Measurements from ENCODE around the gene PLCB4.

The PLCB4 gene

DNA sequence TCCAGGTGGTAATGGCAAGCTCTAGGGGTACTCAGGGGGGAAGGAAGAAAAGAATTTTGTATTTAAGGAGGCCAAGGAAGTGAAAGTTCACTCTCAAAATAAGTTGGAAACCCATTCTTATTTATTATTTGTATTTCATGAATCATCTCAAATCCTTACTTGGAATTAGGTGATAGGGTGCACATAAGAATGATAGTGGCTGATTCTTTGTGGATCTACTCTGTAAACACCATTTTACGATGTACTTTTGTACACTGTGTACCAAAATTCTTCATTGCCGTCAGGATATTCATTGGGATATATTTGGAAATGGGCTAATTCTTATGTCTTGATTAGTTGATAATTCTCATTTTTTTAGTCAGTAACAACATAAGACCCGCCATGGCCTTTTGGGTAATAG is 266.0 kb downstream of the PLCB4 start:
- DNase-seq: no peak

DNA sequence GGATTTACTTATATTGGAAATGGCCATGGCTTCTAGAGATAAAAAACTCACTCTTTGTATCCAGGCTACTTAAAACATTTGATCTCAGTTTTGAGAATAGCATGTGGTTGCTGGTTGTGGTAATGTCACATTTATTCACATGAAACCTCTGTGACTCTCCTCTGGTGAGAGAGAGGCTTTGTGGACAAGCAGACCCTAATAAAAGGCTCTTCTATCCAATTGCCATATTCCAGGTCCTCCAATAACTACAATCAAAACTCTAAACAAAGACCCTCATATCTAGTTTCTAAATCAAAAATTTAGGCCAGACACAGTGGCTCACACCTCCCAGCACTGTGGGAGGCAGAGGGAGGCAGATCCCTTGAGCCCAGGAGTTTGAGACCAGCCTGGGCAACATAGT is 269.2 kb downstream of the PLCB4 start:
- DNase-seq: no peak

DNA sequence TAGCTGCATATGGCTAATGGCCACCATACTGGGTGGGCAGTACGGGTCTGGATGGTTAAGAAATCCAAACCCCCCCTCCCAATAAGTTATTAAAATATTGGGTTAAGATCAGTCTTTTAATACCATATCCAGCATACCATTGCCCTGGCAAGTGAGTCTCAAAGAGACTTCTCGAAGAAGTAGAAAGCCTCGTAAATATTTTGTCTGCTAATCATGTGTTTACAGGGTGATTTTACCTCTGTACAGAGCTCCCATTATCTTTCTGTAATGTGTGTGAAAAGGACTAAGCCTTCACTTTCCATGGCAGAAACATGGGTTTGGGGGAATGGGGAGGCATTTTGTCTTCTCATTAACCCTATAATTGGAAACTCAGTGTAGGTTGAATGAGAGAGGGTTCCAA is 270.8 kb downstream of the PLCB4 start:
- DNase-seq: no peak

- no peak for DNase-seq
These were observed 273.8 kb downstream of the PLCB4 start for GRCh38 chr20:9342651-9343050.

DNA sequence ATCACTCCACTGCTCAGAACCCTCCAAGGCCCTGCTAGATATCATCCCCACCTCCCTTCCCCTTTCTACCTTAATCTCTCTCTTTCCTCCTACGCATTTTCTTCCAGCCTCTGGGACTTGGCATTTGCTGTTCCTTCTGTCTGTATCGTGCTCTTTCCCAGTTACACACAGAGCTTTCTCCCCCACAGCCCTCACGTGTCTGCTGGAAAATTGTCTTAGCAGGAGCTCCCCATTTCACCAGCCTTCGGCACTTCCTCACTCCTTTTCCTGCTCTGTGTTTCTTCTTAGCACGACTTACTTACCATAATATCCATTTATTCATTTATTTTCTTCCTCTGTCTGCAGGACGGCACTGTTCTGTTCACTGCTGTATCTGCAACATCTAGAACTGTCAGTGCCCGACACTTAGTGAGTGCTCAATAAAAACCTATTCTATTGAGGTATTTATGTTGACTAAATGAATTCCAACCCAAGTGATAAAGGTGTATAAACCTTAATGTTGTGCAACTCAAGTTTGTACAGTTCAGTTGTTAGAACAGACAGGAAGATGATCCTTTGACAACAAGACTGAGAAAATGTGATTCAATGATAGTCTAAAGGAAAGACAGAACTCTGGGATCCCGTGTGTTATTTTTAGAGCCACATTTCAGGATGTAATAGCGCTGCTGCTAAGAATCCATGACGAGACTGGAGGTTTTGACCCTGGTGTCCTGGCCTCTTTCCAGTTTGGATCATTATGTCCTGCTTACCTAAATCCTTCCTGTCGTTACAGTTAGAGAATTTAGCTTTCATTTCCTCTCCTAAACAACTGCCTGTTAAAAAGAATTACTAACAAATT is 275.4 kb downstream of the PLCB4 start:
- DNase-seq: no peak

GRCh38 chr20:9348316-9348715 is 279.4 kb downstream of the PLCB4 start:
- no peak for DNase-seq

DNA sequence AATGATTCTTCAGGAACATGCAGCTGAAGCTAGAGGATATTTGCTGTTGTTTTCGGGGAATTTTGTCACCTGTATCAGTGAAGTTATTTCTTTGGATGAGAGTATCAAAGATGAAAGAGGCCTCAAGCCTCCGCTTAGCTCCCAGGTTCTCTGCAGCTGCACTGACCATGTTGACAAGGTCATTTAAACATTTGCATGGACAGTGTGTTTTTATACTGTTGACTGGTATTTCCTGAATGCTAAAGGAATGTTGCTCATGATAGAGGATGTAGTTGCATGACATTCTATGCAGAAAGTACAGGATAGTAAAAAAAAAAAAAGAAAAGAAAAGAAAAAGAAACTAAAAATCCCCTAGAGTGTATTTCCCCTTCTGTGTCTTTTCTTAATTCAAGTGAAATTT is 279.9 kb downstream of the PLCB4 start:
- DNase-seq: no peak

- no peak for DNase-seq
These were observed 280.4 kb downstream of the PLCB4 start for GRCh38 chr20:9349249-9349648.

DNA sequence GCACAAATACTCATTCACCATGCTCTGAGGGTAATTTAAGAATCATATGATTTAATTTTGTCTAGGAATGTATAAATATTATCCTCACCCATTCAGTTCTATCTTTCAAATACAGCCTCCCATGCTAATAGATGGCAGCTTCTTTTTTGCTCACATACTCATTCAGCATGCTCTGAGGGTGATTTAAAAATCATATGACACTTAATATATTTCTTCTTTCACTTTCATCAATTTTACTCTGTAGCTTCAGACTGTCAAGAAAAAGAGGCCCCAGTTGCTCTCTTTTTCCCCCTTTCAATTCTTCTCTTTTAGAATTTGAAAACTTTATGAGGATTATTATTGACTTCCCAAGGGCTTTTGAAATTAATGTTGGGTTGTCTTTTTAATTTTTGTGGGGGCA is 283.9 kb downstream of the PLCB4 start:
- DNase-seq: no peak

- no peak for DNase-seq
These were observed 284.5 kb downstream of the PLCB4 start for GRCh38 chr20:9353180-9353915.

- DNase-seq: no peak
These were observed 285.0 kb downstream of the PLCB4 start for GRCh38 chr20:9353916-9354276.

GRCh38 chr20:9354579-9354978 is 285.7 kb downstream of the PLCB4 start:
- no peak for DNase-seq

DNA sequence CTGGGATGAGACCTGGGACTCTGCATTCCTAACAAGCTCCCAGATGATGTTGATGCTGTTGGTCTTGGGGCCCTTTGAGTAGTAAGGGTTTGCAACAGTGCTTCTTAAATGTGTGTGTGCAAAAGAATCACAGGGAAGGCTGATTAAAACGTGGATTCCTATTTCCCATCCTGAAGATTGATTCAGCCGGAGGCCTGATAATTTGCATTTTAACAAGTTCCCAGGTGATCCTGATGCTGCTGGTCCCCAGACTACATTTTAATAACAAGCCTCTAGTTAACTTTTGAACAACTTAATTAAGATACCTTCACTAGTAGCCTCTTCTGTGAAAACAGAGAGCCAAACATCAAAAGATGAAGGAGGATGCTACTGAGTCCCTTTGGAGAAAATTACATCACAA is 289.1 kb downstream of the PLCB4 start:
- DNase-seq: no peak

GRCh38 chr20:9359561-9360308 is 290.8 kb downstream of the PLCB4 start:
- DNase-seq: peak; percentile 15

GRCh38 chr20:9360431-9360830 is 291.5 kb downstream of the PLCB4 start:
- no peak for DNase-seq

- DNase-seq: no peak
These were observed 294.8 kb downstream of the PLCB4 start for GRCh38 chr20:9363673-9364072.

DNA sequence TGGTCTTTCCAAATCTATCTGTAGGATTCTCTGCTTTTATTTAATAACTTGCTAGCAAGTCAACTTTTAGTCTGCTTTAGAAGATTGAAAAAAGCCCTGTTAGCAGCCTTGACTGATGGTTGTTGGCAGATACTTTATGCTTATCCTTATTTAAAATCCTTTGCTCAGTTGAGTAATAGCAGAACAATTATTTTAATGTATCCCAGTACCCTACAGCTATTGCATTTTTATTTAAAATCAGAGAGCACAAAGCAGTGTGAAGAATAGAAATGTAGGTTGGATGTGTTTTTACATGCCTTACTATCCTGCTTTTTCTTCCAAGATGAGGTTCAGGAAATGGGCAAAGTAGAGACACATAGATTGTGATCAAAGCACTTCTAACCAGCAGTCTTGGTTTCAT is 298.4 kb downstream of the PLCB4 start:
- DNase-seq: no peak

DNA sequence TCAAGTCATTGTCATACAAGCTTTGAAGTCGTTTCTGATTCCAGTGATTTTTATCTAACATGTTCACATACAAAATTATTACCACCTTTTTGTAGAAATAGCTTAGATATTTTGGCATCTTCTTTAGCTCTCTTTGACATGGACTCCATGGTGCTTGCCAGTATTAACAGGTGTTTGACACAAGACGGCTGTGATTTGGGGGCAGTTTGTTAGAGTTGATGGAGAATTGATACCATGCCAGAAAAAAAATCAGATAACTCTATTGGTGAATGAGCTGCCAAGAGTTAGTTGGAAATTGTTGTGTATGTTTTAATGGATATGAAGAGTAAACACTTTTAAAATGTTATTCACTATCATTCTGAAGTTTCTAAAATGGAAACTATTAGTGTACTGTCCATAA is 298.9 kb downstream of the PLCB4 start:
- DNase-seq: no peak

DNA sequence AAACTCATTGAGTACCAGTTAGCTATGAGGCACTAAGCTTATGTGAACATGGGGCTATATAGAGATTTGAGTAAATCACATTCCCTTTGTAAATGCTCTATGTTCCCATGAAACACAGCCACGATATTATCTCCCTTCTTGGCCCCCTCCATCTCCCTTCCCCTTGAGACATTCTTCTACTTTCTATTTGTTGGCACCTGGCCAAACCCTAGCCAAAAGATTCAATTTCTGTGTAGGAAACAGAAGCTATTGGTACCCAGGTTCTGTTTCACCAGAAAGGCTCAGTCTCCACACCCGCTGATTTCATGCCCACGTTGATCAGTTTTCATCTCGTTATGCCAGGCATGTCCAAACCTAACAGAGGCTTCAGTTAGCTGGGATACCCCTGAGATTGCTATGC is 300.0 kb downstream of the PLCB4 start:
- DNase-seq: no peak

DNA sequence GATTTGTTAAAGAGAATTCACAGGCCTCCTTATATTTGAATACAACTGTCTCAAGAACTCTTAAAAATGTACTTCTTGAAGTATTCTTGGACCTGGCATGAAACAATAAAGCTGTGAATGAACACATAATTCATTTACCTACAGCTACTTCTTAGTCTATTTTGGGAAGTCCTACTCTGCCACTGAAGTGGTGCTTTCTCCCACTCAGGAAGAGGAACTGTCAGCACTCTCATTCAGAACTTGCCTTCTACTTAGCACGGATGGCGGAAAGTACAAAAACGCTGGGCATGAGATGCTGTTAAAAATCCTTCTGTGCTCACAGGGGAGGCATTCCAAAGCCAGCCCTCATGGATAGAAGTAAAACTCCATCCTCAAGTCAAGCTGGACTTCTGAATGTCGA is 300.7 kb downstream of the PLCB4 start:
- no peak for DNase-seq

DNA sequence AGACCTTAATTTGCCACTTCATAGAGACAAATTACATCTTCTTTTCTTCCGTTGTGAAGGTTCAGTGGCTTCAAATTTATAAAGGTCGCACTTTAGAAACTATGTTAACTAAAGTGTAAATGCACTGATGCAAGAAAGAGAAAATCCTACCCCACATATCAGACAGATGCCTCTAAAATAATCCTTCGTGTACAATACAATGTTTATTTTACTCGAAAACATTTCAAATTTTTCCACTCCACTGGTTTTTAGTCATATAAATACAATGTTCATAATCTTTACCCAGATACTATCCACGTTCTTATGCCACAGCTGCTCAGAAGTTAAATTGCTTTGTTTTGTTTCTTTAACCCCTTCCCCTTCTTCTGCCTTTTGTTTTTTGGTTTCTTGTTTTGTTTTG is 305.2 kb downstream of the PLCB4 start:
- no peak for DNase-seq

- no peak for DNase-seq
These were observed 305.6 kb downstream of the PLCB4 start for GRCh38 chr20:9374480-9374879.

- no peak for DNase-seq
These were observed 306.4 kb downstream of the PLCB4 start for GRCh38 chr20:9375221-9375681.

DNA sequence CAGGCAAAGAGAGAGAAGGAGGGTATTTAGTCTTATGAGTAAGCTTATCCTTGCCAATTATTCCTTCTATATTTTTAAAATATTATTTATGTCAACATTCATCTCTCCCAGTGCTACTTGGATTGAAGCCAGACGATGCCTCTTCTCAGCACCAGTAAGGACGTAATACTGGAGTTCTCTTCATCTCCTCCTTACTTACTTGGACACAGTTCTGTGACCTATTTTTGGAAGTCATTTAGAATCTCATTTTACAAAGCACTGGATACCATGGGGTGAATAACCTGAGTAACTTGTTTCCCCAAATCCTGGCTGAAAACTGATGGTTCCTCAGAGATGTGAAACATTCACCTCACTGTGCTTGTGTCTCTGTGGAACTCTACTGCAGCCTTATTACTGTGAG is 308.1 kb downstream of the PLCB4 start:
- DNase-seq: no peak
